AML-193 (cell line): Measurements from ENCODE around the gene PTGFRN.

Source experiments
- DNase-seq, 2 experiments: peaks; one replicate each; lab custom pipeline; 2025; lab: John Stamatoyannopoulos, UW

PTGFRN gene

GRCh38 chr1:116889380-116889779 is 20.3 kb upstream of the PTGFRN start:
- no peak for DNase-seq

GRCh38 chr1:116891396-116892079 is 18.2 kb upstream of the PTGFRN start:
- no peak for DNase-seq

GRCh38 chr1:116895073-116895472 is 14.6 kb upstream of the PTGFRN start:
- no peak for DNase-seq

GRCh38 chr1:116899529-116899928 is 10.2 kb upstream of the PTGFRN start:
- no peak for DNase-seq

- DNase-seq, result no peak
These were observed 9.0 kb upstream of the PTGFRN start for GRCh38 chr1:116900471-116901365.

- DNase-seq, result no peak
These were observed 7.7 kb upstream of the PTGFRN start for GRCh38 chr1:116902027-116902426.

GRCh38 chr1:116902723-116903383 is 6.9 kb upstream of the PTGFRN start:
- DNase-seq, result no peak

GRCh38 chr1:116904791-116905320 is 4.9 kb upstream of the PTGFRN start:
- DNase-seq, result no peak

- no peak for DNase-seq
These were observed 2.9 kb upstream of the PTGFRN start for GRCh38 chr1:116906812-116907211.

GRCh38 chr1:116907351-116907750 is 2.4 kb upstream of the PTGFRN start:
- DNase-seq, result no peak

GRCh38 chr1:116908266-116908665 is 1.4 kb upstream of the PTGFRN start:
- no peak for DNase-seq

GRCh38 chr1:116908820-116909511 is 750 bp upstream of the PTGFRN start:
- no peak for DNase-seq

GRCh38 chr1:116910379-116911187 is 867 bp downstream of the PTGFRN start:
- DNase-seq, result no peak

- no peak for DNase-seq
These were observed 1.5 kb downstream of the PTGFRN start for GRCh38 chr1:116911188-116911553.

GRCh38 chr1:116911779-116912469 is 2.2 kb downstream of the PTGFRN start:
- no peak for DNase-seq

- DNase-seq, result no peak
These were observed 3.1 kb downstream of the PTGFRN start for GRCh38 chr1:116912846-116913245.

GRCh38 chr1:116913941-116914340 is 4.2 kb downstream of the PTGFRN start:
- DNase-seq, result no peak

GRCh38 chr1:116914667-116915066 is 5.0 kb downstream of the PTGFRN start:
- DNase-seq, result no peak

- no peak for DNase-seq
These were observed 5.5 kb downstream of the PTGFRN start for GRCh38 chr1:116915086-116915661.

GRCh38 chr1:116916002-116916401 is 6.3 kb downstream of the PTGFRN start:
- no peak for DNase-seq
